PC-3 (cell line): ENCODE results near the gene BAZ1B.

ENCODE experiments used
- EZH2 ChIP-seq: fragments of 300-600 bp; sonication (generic); IDR thresholded peaks from one replicate; pipeline ENCODE4 v1.6.1; 2017; ENCODE audit warnings: antibody characterized with exemption, mild to moderate bottlenecking, low read length; ENCODE audit not compliant: unreplicated experiment
- EZH2phosphoT487 ChIP-seq: fragments of 300-600 bp; sonication (generic); IDR thresholded peaks from 2 replicates; pipeline ENCODE4 v1.6.1; 2018; ENCODE audit warnings: mild to moderate bottlenecking, antibody characterized with exemption, low read length, borderline replicate concordance
- TF ChIP-seq, protein P1 (sequence below): fragments of 300-600 bp; sonication (generic); conservative IDR thresholded peaks from 2 replicates; pipeline ENCODE4 v1.5.1; 2017; ENCODE audit warnings: antibody characterized with exemption, low read depth, mild to moderate bottlenecking, low read length

DNA sequence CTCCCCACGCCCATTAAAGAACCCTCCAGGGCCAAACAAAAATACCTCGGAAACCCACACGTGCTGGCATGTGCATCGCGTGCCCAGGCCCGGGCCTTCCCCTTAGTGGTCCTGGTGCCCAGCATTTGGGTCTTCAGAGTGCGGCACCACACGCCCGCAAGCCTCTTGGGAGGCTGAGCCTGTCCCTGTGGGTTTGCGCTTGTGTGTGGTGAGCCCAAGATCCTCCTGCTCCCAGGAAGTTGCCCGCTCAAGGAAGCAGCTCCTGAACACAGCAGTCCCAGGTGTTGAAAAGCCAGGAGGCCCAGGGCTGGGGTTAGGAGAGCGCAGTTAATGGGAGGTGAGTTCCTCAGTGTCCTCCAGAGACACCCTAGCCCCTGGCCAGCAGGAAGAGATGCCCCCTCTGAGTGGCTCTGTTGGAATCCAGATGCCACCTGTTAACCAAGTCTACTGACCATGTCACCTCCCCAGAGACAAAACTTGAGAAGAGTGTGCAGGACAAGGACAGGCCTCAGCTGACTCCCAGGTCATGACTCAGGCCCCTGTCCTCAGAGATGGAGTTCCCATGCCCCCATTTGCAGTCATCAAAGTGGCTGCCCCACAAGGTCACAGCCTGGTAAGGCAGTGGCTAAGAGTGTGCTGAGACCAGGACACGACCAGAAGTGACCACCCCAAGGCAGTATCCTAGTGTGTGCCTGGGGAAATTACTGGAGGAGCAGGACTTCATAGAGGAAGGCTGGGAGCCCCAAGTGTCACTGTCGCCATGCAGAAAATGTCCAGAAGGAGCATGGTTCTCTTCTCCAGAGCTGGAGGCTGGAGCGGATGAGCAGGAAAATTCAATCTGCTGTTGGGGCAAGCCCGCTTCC is 83.3 kb downstream of the BAZ1B start:
- TF ChIP-seq, protein P1, sequence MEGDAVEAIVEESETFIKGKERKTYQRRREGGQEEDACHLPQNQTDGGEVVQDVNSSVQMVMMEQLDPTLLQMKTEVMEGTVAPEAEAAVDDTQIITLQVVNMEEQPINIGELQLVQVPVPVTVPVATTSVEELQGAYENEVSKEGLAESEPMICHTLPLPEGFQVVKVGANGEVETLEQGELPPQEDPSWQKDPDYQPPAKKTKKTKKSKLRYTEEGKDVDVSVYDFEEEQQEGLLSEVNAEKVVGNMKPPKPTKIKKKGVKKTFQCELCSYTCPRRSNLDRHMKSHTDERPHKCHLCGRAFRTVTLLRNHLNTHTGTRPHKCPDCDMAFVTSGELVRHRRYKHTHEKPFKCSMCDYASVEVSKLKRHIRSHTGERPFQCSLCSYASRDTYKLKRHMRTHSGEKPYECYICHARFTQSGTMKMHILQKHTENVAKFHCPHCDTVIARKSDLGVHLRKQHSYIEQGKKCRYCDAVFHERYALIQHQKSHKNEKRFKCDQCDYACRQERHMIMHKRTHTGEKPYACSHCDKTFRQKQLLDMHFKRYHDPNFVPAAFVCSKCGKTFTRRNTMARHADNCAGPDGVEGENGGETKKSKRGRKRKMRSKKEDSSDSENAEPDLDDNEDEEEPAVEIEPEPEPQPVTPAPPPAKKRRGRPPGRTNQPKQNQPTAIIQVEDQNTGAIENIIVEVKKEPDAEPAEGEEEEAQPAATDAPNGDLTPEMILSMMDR = no peak
- TF ChIP-seq EZH2phosphoT487 (no peak), EZH2 (no peak)
